Osteocyte (in vitro differentiated cells): ENCODE measurements around the gene DET1. TPM values are rescaled to one million over a fixed set of nuclear protein-coding genes. Genes with fewer than 3 reads are reported as not detected.

Experiments used
- DNase-seq: peaks from one replicate; pipeline ENCODE4 v3.0.0; 2021; ENCODE audit warnings: mixed read lengths; ENCODE audit not compliant: unreplicated experiment; ENCODE audit errors: extremely low spot score
- H3K27ac Mint-ChIP-seq: one replicate; pipeline ENCODE4 v1.8.0; 2021; ENCODE audit warnings: mild to moderate bottlenecking, mixed read lengths; ENCODE audit not compliant: unreplicated experiment
- H3K27me3 Mint-ChIP-seq: one replicate; pipeline ENCODE4 v1.8.0; 2021; ENCODE audit warnings: mixed read lengths; ENCODE audit not compliant: unreplicated experiment
- H3K36me3 Mint-ChIP-seq: one replicate; pipeline ENCODE4 v1.8.0; 2021; ENCODE audit warnings: mixed read lengths; ENCODE audit not compliant: unreplicated experiment
- H3K4me1 Mint-ChIP-seq: one replicate; pipeline ENCODE4 v1.8.0; 2021; ENCODE audit warnings: mixed read lengths; ENCODE audit not compliant: unreplicated experiment
- H3K4me3 Mint-ChIP-seq: one replicate; pipeline ENCODE4 v1.8.0; 2021; ENCODE audit warnings: mild to moderate bottlenecking, moderate library complexity, mixed read lengths; ENCODE audit not compliant: unreplicated experiment
- H3K9me3 Mint-ChIP-seq: one replicate; pipeline ENCODE4 v1.8.0; 2021; ENCODE audit warnings: mixed read lengths; ENCODE audit not compliant: unreplicated experiment
- CTCF ChIP-seq: fragments of 200-600 bp; sonication (generic); IDR thresholded peaks from 2 replicates; pipeline ENCODE4 v1.5.0; 2021; ENCODE audit warnings: antibody characterized with exemption, mild to moderate bottlenecking, moderate library complexity
- long read RNA-seq: library from polyadenylated mRNA; unstranded; transcript quantifications from one replicate; pipeline ENCODE4 v2.0.0, GENCODE V29; 2021
- total RNA-seq: library from RNA; stranded (reverse); gene quantifications from 2 replicates; pipeline ENCODE4 v1.2.1, GENCODE V29; 2021

Gene DET1
- total RNA-seq: 8.2 and 9.8 TPM in 2 replicates
- long read RNA-seq, transcript DET1-201 (5 exons, 2,267 nt): major isoform, 8 of 17 reads
- long read RNA-seq, partial matches to known transcripts: 1 of 17 reads
- long read RNA-seq, other reads (novel, unspliced or antisense): 4 of 17 reads

- Mint-ChIP-seq H3K27me3 (no peaks in the 10 kb centered on the region), H3K4me1 (peaks cover 10% of the 10 kb centered on the region), H3K9me3 (peaks cover 4% of the 10 kb centered on the region), H3K27ac (peak within 1 kb of the TSS; percentile 87), H3K36me3 (peaks cover 2% of the 10 kb centered on the region), H3K4me3 (peak within 1 kb of the TSS; percentile 87)
- peak; percentile 96 for DNase-seq
- peak; percentile 86 for TF ChIP-seq CTCF
Measured at GRCh38 chr15:88546248-88547129, at the start of gene DET1. DET1 (minus strand) TSS chr15:88546681; CDS start chr15:88531705, 14,976 bp downstream.

GRCh38 chr15:88591384-88591783 is 44.9 kb upstream of the DET1 start:
- Mint-ChIP-seq H3K36me3 (no peaks in the 10 kb centered on the region), H3K27me3 (peaks cover 30% of the 10 kb centered on the region)

GRCh38 chr15:88590759-88591158 is 44.3 kb upstream of the DET1 start:
- no peaks in the 10 kb centered on the region for H3K36me3 Mint-ChIP-seq
- TF ChIP-seq CTCF: no peak
- peaks cover 11% of the 10 kb centered on the region for H3K4me1 Mint-ChIP-seq
- no peak for DNase-seq
- no peaks in the 10 kb centered on the region for H3K9me3 Mint-ChIP-seq
- peaks cover 31% of the 10 kb centered on the region for H3K27me3 Mint-ChIP-seq
- no peak overlapping the region for H3K27ac Mint-ChIP-seq
- no peak overlapping the region for H3K4me3 Mint-ChIP-seq

More at GRCh38 chr15:88591384-88591783, 44.9 kb upstream of the DET1 start:
- TF ChIP-seq CTCF: no peak
- DNase-seq: no peak
- Mint-ChIP-seq H3K4me1 (peaks cover 5% of the 10 kb centered on the region), H3K9me3 (no peaks in the 10 kb centered on the region), H3K4me3 (no peak overlapping the region), H3K27ac (no peak overlapping the region)

- DNase-seq: no peak
- Mint-ChIP-seq H3K36me3 (no peaks in the 10 kb centered on the region), H3K9me3 (no peaks in the 10 kb centered on the region), H3K4me3 (no peak overlapping the region), H3K27ac (no peak overlapping the region), H3K4me1 (peaks cover 13% of the 10 kb centered on the region), H3K27me3 (peaks cover 26% of the 10 kb centered on the region)
- no peak for TF ChIP-seq CTCF
Measured at GRCh38 chr15:88586401-88587162, 40.1 kb upstream of the DET1 start.

- peaks cover 11% of the 10 kb centered on the region for H3K27me3 Mint-ChIP-seq
- TF ChIP-seq CTCF: no peak
- no peaks in the 10 kb centered on the region for H3K36me3 Mint-ChIP-seq
- no peak overlapping the region for H3K27ac Mint-ChIP-seq
- no peaks in the 10 kb centered on the region for H3K4me1 Mint-ChIP-seq
- H3K4me3 Mint-ChIP-seq: no peak overlapping the region
- DNase-seq: no peak
- H3K9me3 Mint-ChIP-seq: no peaks in the 10 kb centered on the region
Measured at GRCh38 chr15:88580532-88580931, 34.1 kb upstream of the DET1 start.
